T47D (cell line): ENCODE results near the gene LRRC37A.
"Not testable (repeated sequence)": the region's sequence is repeated elsewhere in the genome, so short reads cannot be mapped to it uniquely, and the experiment has no call there.

ENCODE experiments used
- DNase-seq, 2 experiments: peaks; one replicate each; pipeline versions ENCODE4 v3.0.0 to v3.0.0-alpha.2; 2011 to 2012; ENCODE audit warnings: low read depth in 1 of 2, low spot score in 1 of 2
- JUND ChIP-seq: IDR thresholded peaks from 2 replicates; pipeline ENCODE4 v1.6.1; 2012; ENCODE audit warnings: low read depth
- in situ Hi-C: cut with HindIII; loops from 2 replicates; pipeline ENCODE4 v1.10.0; 2016; ENCODE audit warnings: low sequenced_read_pairs, low pct_unique_long_range_greater_than_20kb

LRRC37A gene

DNA sequence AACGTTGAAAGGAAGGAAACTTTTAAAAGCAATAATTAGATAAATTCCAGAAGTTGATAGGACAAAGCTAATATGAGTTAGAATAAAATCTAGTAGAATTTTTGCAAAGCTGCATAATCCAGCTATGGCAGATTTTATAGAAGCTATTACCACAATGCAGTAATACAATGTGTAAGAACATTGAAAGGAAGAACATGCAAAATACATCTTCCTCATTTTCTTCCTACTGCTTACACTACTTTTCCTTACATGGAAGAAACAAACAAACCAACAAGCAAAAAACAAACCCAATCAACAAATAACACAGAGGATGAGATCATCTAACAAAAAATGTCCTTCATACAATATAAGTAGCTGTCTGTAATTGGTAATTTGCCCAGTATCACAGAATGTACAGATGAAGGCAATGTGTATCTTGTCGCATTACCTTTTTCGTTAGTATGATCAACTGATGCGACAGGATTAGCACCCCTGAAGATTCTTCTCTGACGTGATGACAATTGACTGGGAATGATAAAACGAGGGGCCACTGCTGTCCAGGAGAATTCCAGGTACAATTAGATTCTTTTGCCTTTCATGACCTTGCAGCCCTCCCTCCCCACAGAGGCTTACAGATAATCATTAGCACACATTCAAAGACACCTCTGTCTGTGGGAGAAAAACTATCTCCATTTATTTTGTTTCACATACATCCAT lies 21.2 kb upstream of the LRRC37A start:
- in situ Hi-C loops = no loop called here

GRCh38 chr17:46274238-46274637 lies 20.7 kb upstream of the LRRC37A start:
- DNase-seq = no peak
- in situ Hi-C loops = no loop called here
- TF ChIP-seq JUND = no peak

More for the DNA sequence above, 21.2 kb upstream of the LRRC37A start:
- TF ChIP-seq JUND = no peak
- DNase-seq = no peak

GRCh38 chr17:46276728-46277479 lies 18.0 kb upstream of the LRRC37A start:
- in situ Hi-C loops, DNase-seq: not testable (repeated sequence)

- in situ Hi-C loops, DNase-seq: not testable (repeated sequence)
Observed at GRCh38 chr17:46281336-46281735, 13.6 kb upstream of the LRRC37A start.

- DNase-seq, in situ Hi-C loops: not testable (repeated sequence)
Observed at GRCh38 chr17:46282635-46283034, 12.3 kb upstream of the LRRC37A start.

DNA sequence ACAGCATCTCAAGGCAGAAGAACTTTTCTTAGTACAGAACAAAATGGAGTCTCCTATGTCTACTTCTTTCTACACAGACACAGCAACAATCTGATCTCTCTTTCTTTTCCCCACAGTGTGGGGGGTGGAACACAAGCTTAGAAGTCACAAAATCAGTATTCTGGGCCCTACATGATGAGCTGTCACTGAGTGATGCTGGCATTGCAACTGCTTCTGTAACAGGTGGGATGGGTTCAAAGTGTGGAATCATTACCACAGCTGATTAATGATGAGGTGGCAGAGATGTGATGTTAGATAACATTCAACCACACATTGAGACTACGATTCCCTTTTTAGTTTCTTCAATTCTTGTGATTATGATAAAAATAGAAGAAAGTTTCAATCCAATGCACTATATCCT lies 10.5 kb upstream of the LRRC37A start:
- in situ Hi-C loops, DNase-seq: not testable (repeated sequence)

DNA sequence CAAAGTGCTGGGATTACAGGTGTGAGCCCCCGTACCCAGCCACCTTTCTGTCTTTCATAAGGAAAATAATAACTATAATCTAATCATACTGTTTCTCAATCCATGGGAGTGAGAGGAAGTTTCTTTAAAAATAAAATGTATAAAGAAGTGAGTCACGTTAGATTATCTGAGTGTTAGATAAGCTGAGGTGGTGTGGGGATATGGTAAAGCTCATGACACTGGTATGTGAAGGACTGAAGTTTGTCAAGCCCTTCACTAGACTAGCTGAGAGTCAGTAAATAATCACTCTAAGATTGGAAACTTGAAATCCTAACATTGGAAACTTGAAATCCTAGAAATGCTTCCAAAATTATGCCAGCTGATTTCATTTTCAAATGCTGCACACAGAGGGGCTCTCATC lies 9.4 kb upstream of the LRRC37A start:
- in situ Hi-C loops, DNase-seq: not testable (repeated sequence)

DNA sequence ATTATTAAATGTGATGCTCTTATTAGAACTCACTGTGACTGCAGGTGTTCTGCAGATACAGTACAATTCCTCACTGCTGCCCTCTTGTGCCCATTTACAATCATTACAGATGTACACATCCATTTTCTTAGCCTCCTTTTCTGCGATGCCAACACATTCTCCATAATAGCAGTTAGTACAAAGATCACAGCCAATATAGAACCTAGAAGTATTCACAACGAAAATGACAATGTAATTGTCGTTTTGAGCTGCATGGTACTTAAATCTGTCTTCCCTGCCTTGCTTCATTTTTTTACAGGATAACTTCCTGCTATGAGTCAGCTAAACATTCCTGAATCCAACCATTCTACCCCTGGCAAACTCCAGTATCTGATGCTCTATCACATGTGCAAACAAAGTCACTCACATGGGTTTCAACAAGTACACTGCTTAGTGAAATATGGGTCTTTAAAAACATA lies 8.1 kb upstream of the LRRC37A start:
- peak in 1 of 2 experiments; percentile 89 for DNase-seq
- in situ Hi-C loops = not testable (repeated sequence)

GRCh38 chr17:46287587-46287986 lies 7.3 kb upstream of the LRRC37A start:
- DNase-seq, in situ Hi-C loops: not testable (repeated sequence)

More for the DNA sequence above, 8.1 kb upstream of the LRRC37A start:
- TF ChIP-seq JUND = peak; percentile 78; the same call in 1 of the 2 replicates

GRCh38 chr17:46290906-46291546 lies 3.9 kb upstream of the LRRC37A start:
- DNase-seq, in situ Hi-C loops: not testable (repeated sequence)

DNA sequence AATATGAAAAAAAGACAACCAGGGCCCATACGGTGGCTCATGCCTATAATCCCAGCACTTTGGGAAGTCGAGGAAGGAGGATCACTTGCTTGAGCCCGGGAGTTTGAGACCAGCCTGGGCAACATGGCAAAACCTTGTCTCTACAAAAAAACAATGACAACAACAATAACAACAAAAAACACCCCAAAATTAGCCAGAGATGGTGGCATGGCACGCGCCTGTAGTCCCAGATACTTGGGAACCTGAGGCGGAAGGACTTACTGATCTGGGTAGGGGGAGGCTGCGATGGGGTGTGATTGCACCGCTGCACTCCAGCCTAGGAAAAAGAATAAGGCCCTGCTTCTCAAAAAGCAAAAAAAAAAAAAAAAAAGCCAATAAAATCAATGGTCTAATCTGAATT lies 3.3 kb upstream of the LRRC37A start:
- in situ Hi-C loops, DNase-seq: not testable (repeated sequence)

- in situ Hi-C loops, DNase-seq: not testable (repeated sequence)
Observed at GRCh38 chr17:46341220-46341619, 46.3 kb downstream of the LRRC37A start.

- in situ Hi-C loops, DNase-seq: not testable (repeated sequence)
Observed at GRCh38 chr17:46342131-46342530, 47.2 kb downstream of the LRRC37A start.

- DNase-seq, in situ Hi-C loops: not testable (repeated sequence)
Observed at GRCh38 chr17:46348345-46348744, 53.4 kb downstream of the LRRC37A start.

DNA sequence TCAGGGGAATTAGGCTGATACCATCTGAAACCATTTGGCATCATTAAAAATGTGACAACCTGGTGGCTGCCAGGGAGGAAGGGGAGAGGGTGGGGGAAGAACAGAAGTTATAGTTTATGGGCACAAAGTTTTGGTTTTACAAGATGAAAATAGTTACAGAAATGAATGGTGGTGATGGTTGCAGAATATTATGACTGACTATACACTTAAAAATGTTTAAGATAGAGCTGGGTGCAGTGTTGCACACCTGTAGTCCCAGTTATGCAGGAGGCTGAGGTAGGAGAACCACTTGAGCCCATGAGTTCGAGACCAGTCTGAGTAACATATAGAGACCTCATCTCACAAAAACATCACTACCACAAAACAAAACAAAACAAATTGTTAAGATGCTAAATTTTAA lies 54.1 kb downstream of the LRRC37A start:
- in situ Hi-C loops, DNase-seq: not testable (repeated sequence)

DNA sequence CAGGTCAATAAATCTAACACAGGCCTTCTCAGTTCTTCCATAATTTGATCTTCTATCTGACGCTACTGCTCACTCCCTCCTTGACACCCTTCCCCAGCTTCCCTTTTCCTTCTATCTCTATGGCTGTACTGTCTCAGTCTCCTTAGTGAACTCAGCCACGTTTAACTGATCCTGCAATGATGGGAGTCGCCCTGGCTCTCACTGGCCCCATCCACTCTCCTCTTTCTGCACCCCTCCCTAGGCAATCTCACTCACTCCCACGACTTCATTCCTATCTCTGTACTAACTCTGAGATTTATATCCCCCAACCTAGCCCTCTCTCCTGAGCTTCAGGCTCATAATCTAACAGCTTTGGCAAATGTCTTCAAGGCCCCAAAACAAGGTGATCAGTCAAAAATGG lies 58.9 kb downstream of the LRRC37A start:
- in situ Hi-C loops, DNase-seq: not testable (repeated sequence)

DNA sequence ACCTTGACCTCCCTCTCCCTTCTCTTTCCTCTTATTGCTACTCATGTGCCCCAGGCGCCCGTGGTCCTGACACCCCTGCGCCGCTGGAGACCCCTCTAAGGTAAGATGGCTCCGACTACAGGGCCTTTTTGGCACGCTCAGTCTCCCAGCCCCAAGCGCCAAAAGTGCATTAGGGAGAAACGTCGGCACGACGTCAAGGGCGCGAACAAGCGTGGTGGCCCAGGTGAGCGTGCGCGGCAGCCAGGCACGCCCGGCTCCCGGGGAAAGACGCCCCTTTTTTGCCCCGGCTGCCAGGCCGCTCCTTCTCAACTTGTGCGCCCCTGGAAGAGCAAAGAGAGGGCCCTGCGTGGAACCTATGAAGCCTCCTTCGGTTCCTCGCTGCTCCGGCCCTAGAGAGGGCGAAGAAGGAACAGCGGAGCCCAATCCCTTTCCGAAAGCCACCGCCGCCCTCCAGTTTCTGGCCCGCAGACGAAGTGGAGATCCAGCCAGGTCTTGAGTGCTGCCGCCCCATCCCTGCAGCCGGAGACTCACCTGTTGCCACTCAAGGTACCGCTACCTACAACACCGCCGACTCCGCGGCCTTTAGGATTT lies 66.3 kb downstream of the LRRC37A start:
- in situ Hi-C loops, DNase-seq: not testable (repeated sequence)

GRCh38 chr17:46361755-46362154 lies 66.8 kb downstream of the LRRC37A start, which contains the start of gene ARL17B:
Gene ARL17B, minus strand, starts transcription at chr17:46361766. Its CDS starts 3,369 bp downstream, at chr17:46358397.
- in situ Hi-C loops = not testable (repeated sequence)

More at GRCh38 chr17:46361755-46362154, 66.8 kb downstream of the LRRC37A start, which contains the start of gene ARL17B:
- DNase-seq = not testable (repeated sequence)
